ENCODE measurements around the gene PPIE.

DNA sequence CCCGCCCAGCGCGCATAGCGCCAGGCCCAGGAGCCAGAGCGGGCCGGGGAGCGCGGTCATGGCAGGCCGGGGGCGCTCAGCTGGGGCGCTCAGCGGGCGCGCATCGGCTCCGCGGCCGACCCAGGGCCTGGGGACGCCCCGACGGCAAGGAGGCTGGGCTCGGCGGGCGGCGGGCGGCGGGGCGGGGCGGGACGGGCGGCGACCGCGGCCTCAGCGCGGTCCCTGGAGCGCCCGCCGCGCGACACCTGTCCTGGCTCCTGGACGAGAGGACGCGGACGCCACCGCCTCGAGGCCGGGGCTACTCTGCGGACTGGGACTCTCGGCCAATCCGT is 49.7 kb downstream of the PPIE start:
- TF ChIP-seq, protein P1, sequence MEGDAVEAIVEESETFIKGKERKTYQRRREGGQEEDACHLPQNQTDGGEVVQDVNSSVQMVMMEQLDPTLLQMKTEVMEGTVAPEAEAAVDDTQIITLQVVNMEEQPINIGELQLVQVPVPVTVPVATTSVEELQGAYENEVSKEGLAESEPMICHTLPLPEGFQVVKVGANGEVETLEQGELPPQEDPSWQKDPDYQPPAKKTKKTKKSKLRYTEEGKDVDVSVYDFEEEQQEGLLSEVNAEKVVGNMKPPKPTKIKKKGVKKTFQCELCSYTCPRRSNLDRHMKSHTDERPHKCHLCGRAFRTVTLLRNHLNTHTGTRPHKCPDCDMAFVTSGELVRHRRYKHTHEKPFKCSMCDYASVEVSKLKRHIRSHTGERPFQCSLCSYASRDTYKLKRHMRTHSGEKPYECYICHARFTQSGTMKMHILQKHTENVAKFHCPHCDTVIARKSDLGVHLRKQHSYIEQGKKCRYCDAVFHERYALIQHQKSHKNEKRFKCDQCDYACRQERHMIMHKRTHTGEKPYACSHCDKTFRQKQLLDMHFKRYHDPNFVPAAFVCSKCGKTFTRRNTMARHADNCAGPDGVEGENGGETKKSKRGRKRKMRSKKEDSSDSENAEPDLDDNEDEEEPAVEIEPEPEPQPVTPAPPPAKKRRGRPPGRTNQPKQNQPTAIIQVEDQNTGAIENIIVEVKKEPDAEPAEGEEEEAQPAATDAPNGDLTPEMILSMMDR (IDR thresholded peaks at IDR 0.05): no peak
- TF ChIP-seq POLR2A (IDR thresholded peaks at IDR 0.05): no peak

All from lower leg skin (tissue), 3 donors.